ENCODE data around the gene SLC6A2. TPM values are rescaled to one million over a fixed set of nuclear protein-coding genes. Genes with fewer than 3 reads are reported as not detected.

SLC6A2 gene
- total RNA-seq, 3 donors from 2014 or later, result 0.09 to 0.19 TPM; not detected in 1

DNA sequence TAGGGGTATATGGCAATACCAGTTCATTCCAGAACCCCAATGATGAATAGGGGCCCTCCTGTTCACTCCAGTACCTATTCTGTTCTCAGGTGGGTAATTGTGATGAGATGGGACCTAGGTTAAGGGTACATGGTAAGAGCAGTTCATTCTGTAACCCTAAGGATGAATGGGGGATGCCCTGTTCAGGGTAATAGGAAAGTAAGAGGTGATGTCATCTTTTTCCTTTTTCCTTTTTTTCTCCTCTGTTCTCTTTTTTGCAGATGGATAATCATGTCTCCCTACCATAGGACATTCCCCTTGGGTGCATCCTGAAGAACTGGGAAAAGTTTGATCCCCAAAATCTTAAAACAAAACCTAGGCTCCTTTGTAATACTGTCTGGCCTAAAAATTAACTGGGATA is 25.0 kb upstream of the SLC6A2 start:
- TF ChIP-seq, protein P1, sequence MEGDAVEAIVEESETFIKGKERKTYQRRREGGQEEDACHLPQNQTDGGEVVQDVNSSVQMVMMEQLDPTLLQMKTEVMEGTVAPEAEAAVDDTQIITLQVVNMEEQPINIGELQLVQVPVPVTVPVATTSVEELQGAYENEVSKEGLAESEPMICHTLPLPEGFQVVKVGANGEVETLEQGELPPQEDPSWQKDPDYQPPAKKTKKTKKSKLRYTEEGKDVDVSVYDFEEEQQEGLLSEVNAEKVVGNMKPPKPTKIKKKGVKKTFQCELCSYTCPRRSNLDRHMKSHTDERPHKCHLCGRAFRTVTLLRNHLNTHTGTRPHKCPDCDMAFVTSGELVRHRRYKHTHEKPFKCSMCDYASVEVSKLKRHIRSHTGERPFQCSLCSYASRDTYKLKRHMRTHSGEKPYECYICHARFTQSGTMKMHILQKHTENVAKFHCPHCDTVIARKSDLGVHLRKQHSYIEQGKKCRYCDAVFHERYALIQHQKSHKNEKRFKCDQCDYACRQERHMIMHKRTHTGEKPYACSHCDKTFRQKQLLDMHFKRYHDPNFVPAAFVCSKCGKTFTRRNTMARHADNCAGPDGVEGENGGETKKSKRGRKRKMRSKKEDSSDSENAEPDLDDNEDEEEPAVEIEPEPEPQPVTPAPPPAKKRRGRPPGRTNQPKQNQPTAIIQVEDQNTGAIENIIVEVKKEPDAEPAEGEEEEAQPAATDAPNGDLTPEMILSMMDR (IDR thresholded peaks at IDR 0.05), result no peak
- ATAC-seq (no peak), DNase-seq (no peak)
- Histone ChIP-seq H3K36me3 (ENCODE audit: low read depth) (no peaks in the 10 kb centered on the region), H3K4me3 (no peak overlapping the region), H3K4me1 (ENCODE audit: low read depth) (no peaks in the 10 kb centered on the region), H3K9me3 (no peaks in the 10 kb centered on the region)
- intact Hi-C loops (cut with DNase I, micrococcal nuclease), result no loop called here

DNA sequence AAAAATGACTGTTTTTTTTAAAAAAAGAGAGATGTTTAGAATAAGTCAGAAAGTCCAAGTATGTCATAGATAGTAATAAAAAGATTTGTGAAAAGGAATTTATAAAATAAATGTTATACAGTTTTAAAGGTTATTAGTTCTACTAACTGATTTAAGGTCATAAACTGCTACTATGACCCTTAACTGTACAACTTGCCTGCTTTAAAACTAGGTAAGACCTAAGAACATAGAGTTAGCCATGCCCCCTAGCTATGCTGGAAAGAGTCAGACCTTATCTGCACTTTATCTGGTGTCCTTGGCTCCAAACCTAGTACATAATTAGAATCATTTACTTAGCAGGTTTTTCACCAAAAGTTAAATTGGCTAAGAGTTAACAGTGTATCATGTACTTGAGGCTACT is 23.5 kb upstream of the SLC6A2 start:
- no peaks in the 10 kb centered on the region for H3K4me1 ChIP-seq (ENCODE audit: low read depth)
- DNase-seq (no peak), ATAC-seq (no peak)
- H3K9me3 ChIP-seq, result no peaks in the 10 kb centered on the region
- TF ChIP-seq, protein P1 (IDR thresholded peaks at IDR 0.05), result no peak
- H3K36me3 ChIP-seq (ENCODE audit: low read depth), result no peaks in the 10 kb centered on the region
- intact Hi-C loops (cut with DNase I, micrococcal nuclease), result no loop called here
- H3K4me3 ChIP-seq, result no peak overlapping the region

DNA sequence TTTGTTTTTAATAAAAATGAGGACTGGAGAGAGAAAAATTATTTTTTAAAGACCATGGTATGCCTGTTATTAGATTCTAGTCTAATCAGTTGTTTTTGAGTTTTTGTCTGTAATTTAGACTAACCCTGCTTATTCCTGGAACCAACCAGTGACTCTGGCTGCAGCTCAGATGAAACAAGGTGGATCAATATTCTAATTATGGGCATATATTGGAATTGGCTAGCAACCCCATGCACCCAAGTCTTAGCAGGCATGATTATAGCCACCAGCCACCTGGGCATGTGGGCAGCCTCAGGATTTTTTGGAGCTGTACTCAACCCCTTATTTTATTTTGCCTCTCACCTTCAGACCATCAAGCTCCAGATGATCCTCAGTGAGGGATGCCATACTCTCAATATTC is 21.6 kb upstream of the SLC6A2 start:
- no peak for DNase-seq
- TF ChIP-seq, protein P1 (IDR thresholded peaks at IDR 0.05), result no peak
- ATAC-seq, result no peak
- Histone ChIP-seq H3K4me3 (no peak overlapping the region), H3K36me3 (ENCODE audit: low read depth) (no peaks in the 10 kb centered on the region), H3K4me1 (ENCODE audit: low read depth) (no peaks in the 10 kb centered on the region), H3K9me3 (no peaks in the 10 kb centered on the region)
- intact Hi-C loops (cut with DNase I, micrococcal nuclease), result no loop called here

DNA sequence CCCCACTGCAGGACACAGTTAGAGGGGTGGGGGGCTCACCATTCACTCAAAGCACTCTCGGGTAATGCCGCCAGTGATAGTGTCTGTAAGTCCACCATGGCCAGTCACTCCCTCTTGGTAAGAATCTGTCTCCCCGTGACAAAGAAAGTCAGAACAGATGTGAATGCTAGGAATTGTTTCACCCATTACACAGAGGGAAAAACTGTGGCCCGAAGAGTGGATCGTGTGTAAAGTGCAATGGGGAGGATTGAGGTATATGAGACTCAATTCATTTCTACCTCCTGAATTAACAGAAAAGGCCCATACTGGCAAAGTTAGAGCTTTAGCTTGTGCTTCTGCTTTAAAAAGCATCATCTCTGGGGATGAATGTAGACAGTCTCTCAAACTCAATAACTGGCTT is 17.5 kb upstream of the SLC6A2 start:
- H3K4me1 ChIP-seq (ENCODE audit: low read depth), result no peaks in the 10 kb centered on the region
- intact Hi-C loops (cut with DNase I, micrococcal nuclease), result no loop called here
- TF ChIP-seq, protein P1 (IDR thresholded peaks at IDR 0.05), result no peak
- no peaks in the 10 kb centered on the region for H3K36me3 ChIP-seq (ENCODE audit: low read depth)
- no peak for ATAC-seq
- DNase-seq, result no peak
- no peak overlapping the region for H3K4me3 ChIP-seq
- no peaks in the 10 kb centered on the region for H3K9me3 ChIP-seq

DNA sequence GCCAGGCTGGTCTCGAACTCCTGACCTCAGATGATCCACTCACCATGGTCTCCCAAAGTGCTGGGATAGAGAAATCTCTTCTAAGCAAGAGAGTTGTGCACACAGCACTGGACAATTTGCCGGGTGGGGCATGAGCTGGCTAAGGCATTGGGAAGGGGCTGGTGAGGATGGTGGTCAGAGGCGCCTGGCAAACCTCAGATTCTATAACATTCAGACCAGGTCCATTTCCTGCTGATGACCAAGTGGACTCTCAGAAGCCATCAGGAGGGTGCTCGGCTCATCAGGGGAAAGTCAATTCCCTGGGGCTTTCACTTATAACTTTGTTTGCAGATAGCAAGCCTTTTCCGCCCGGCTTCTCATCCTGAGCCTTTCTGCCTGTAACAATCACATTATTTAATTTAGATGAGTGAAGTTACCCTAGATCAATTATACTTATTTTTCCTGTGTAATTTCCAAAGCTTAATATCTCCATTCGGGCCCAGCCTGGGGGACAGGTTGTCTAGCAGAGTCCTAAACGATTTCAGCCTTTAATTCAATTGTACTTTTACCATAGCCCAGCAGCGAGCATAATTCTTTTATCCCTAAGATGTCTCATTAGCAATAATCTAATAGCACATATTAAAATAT is 15.0 kb upstream of the SLC6A2 start:
- DNase-seq, result no peak
- Histone ChIP-seq H3K9me3 (no peaks in the 10 kb centered on the region), H3K4me1 (ENCODE audit: low read depth) (no peaks in the 10 kb centered on the region), H3K4me3 (no peak overlapping the region), H3K36me3 (ENCODE audit: low read depth) (no peaks in the 10 kb centered on the region)
- ATAC-seq, result no peak
- TF ChIP-seq, protein P1 (IDR thresholded peaks at IDR 0.05), result no peak
- intact Hi-C loops (cut with DNase I, micrococcal nuclease), result no loop called here
